Calu3 (cell line): ENCODE data around the gene CD200R1L. TPM values are rescaled to one million over a fixed set of nuclear protein-coding genes. Genes with fewer than 3 reads are reported as not detected.

ENCODE experiments used
- BruUV-seq: library from RNA; stranded (reverse); fragments of 400-500 nt; replicated peaks from 2 replicates; lab custom pipeline; 2021; lab: Mats Ljungman, UMichigan
- CTCF ChIA-PET: fragments of 300-600 bp; sonication (Branson Sonifier 250); formaldehyde crosslinking; loops from one replicate; lab custom pipeline; 2022; ENCODE audit warnings: antibody characterized with exemption; lab: Charles Lee
- DNase-seq: peaks from one replicate; pipeline ENCODE4 v3.0.0; 2022
- H3K27ac Mint-ChIP-seq: one replicate; pipeline ENCODE4 v1.8.0; 2022; ENCODE audit warnings: mixed read lengths; ENCODE audit not compliant: unreplicated experiment
- H3K27me3 Mint-ChIP-seq: one replicate; pipeline ENCODE4 v1.8.0; 2022; ENCODE audit warnings: mixed read lengths; ENCODE audit not compliant: unreplicated experiment
- H3K36me3 Mint-ChIP-seq: one replicate; pipeline ENCODE4 v1.8.0; 2022; ENCODE audit warnings: mild to moderate bottlenecking, moderate library complexity, mixed read lengths; ENCODE audit not compliant: insufficient read depth, unreplicated experiment
- H3K4me1 Mint-ChIP-seq: one replicate; pipeline ENCODE4 v1.8.0; 2022; ENCODE audit warnings: mild to moderate bottlenecking, low read depth, mixed read lengths; ENCODE audit not compliant: unreplicated experiment
- H3K4me3 Mint-ChIP-seq: one replicate; pipeline ENCODE4 v1.8.0; 2022; ENCODE audit warnings: mild to moderate bottlenecking, low read depth, moderate library complexity, mixed read lengths; ENCODE audit not compliant: unreplicated experiment
- H3K9me3 Mint-ChIP-seq: one replicate; pipeline ENCODE4 v1.8.0; 2022; ENCODE audit warnings: low read depth, mixed read lengths; ENCODE audit not compliant: unreplicated experiment
- intact Hi-C: fragments of 100-400 bp; cut with micrococcal nuclease; formaldehyde crosslinking; loops from one replicate; pipeline ENCODE4 v1.10.0; 2022; ENCODE audit not compliant: unreplicated experiment
- total RNA-seq: library from RNA; stranded (reverse); gene quantifications from 2 replicates; pipeline ENCODE4 v1.2.3, GENCODE V29; 2022
- TF ChIP-seq, protein P1 (sequence below): fragments of 200-600 bp; IDR thresholded peaks from one replicate; pipeline ENCODE4 v1.8.0; 2022; ENCODE audit warnings: antibody characterized with exemption; ENCODE audit not compliant: unreplicated experiment

The CD200R1L gene
- total RNA-seq, 1 experiment from 2014 or later: not detected

GRCh38 chr3:112786881-112787579, 59.6 kb downstream of the CD200R1L start:
- H3K27ac Mint-ChIP-seq: no peak overlapping the region

DNA sequence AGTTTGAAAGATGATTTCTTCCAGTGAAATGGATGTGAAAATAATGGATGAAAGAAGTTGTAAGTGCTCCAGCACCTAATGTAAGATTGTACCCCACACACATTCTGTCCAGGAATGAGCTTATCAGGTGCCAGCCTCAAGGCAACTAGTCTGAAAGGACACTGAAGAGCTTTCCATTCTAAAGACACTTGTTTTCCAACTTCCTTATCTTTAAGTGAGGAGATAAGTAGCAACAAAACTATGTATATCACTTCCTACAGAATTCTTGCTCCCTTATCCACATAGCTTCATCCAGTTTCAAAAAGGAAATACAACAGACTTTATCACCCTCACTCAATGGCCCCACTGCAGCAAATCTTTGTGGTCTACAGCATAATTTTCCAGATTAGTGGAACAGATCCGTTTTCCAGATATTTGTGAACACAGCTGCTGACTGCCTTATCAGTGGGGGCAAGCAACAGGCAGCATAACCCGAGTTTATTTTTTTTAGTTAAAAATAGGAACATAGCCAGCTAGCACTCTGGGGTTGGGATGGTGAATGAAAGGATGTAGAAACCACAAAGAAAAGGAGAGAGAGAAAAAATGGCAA, 60.6 kb downstream of the CD200R1L start:
- no peaks in the 10 kb centered on the region for H3K4me1 Mint-ChIP-seq
- H3K27ac Mint-ChIP-seq: no peak overlapping the region
- CTCF ChIA-PET: interaction anchor here (0.5 to 0.9 kb wide), 2 partner anchors 170 to 193 kb away, joined by 3 to 8 read pairs; no protein-coding TSS in a partner anchor
- TF ChIP-seq, protein P1, sequence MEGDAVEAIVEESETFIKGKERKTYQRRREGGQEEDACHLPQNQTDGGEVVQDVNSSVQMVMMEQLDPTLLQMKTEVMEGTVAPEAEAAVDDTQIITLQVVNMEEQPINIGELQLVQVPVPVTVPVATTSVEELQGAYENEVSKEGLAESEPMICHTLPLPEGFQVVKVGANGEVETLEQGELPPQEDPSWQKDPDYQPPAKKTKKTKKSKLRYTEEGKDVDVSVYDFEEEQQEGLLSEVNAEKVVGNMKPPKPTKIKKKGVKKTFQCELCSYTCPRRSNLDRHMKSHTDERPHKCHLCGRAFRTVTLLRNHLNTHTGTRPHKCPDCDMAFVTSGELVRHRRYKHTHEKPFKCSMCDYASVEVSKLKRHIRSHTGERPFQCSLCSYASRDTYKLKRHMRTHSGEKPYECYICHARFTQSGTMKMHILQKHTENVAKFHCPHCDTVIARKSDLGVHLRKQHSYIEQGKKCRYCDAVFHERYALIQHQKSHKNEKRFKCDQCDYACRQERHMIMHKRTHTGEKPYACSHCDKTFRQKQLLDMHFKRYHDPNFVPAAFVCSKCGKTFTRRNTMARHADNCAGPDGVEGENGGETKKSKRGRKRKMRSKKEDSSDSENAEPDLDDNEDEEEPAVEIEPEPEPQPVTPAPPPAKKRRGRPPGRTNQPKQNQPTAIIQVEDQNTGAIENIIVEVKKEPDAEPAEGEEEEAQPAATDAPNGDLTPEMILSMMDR: no peak
- intact Hi-C loops: no loop called here
- no peak for DNase-seq
- no TSS peak for BruUV-seq
- H3K9me3 Mint-ChIP-seq: no peaks in the 10 kb centered on the region
- no peaks in the 10 kb centered on the region for H3K36me3 Mint-ChIP-seq
- no peaks in the 10 kb centered on the region for H3K27me3 Mint-ChIP-seq
- H3K4me3 Mint-ChIP-seq: no peak overlapping the region

More at GRCh38 chr3:112786881-112787579, 59.6 kb downstream of the CD200R1L start:
- BruUV-seq: no TSS peak
- DNase-seq: no peak
- CTCF ChIA-PET: no interaction called here
- H3K4me1 Mint-ChIP-seq: no peaks in the 10 kb centered on the region
- intact Hi-C loops: no loop called here
- H3K9me3 Mint-ChIP-seq: no peaks in the 10 kb centered on the region
- no peak overlapping the region for H3K4me3 Mint-ChIP-seq
- H3K27me3 Mint-ChIP-seq: no peaks in the 10 kb centered on the region
- no peaks in the 10 kb centered on the region for H3K36me3 Mint-ChIP-seq
- TF ChIP-seq, protein P1: no peak

DNA sequence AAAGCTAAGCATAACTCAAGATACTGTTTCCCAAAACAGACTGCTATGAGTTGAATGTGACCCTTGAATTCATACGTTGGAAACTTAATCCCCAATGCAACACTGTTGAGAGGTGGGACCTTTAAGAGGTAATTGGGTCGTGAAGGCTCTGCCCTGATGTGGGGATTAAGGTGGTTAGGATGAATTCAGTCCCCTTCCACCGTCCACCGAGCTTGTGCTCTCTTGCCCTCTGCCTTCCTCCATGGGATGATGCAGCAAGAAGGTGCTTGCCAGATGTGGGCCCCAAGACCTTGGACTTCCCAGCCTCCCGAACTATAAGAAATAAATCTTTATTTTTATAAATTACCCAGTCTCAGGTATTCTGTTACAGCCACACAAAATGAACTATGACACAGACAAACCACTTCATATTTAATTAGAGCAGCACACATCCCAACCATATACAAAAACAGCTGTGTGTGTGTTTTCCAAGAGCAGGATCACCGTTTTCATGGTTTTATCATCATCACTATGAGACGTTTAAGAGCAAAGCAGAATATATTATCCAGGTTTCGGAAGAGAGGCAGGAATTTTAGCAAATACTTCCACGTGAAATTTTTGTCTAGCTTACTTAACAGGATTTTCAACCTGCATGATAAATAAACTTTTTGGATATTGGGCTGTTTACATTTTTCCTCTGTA, 61.2 kb downstream of the CD200R1L start:
- CTCF ChIA-PET: interaction anchor here (0.5 to 1.2 kb wide), 3 partner anchors 22 to 194 kb away, joined by 3 to 8 read pairs (median 5); no protein-coding TSS in a partner anchor
- Mint-ChIP-seq H3K27me3 (no peaks in the 10 kb centered on the region), H3K4me1 (no peaks in the 10 kb centered on the region), H3K9me3 (no peaks in the 10 kb centered on the region), H3K36me3 (no peaks in the 10 kb centered on the region), H3K27ac (no peak overlapping the region), H3K4me3 (no peak overlapping the region)
- TF ChIP-seq, protein P1: no peak
- BruUV-seq: no TSS peak
- intact Hi-C loops: no loop called here
- DNase-seq: no peak

DNA sequence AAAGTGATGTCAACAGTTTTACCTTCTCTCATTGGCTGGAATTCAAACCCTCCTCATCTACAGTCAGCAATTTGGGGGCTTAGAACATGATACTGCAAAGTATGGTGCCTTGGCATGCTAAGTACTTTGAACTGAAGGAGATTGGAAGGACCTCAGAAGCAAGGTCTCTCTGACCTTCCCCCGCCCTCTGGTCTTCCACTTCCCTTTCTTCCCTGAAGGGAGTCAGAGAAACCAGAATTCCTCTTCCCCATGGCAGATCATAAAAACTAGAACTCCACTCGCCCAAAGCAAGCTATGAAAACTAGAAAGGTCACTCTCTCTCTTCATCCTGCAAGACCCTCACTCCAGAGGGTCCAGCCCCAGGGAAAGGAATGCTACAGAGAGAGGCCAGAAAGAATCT, 64.2 kb downstream of the CD200R1L start:
- H3K36me3 Mint-ChIP-seq: peaks cover 15% of the 10 kb centered on the region
- no peaks in the 10 kb centered on the region for H3K9me3 Mint-ChIP-seq
- no peaks in the 10 kb centered on the region for H3K4me1 Mint-ChIP-seq
- DNase-seq: no peak
- H3K27me3 Mint-ChIP-seq: no peaks in the 10 kb centered on the region
- no peak overlapping the region for H3K4me3 Mint-ChIP-seq
- CTCF ChIA-PET: no interaction called here
- TF ChIP-seq, protein P1: no peak
- no peak overlapping the region for H3K27ac Mint-ChIP-seq
- BruUV-seq: no TSS peak
- intact Hi-C loops: no loop called here
